WTC11 (cell line): ENCODE measurements around the gene IGF2BP3. TPM values are rescaled to one million over a fixed set of nuclear protein-coding genes. Genes with fewer than 3 reads are reported as not detected.

Source experiments
- ATAC-seq: fragments of 200-7000 bp; cut with Tn5 transposase; 2 replicates; pipeline ENCODE4 v1.10.0; 2021; ENCODE audit warnings: mild to moderate bottlenecking, moderate library complexity
- CTCF ChIA-PET: fragments of 300-600 bp; sonication (Branson Sonifier 250); formaldehyde crosslinking; loops from one replicate; lab custom pipeline; 2021; ENCODE audit warnings: antibody characterized with exemption; lab: Charles Lee
- POLR2A ChIA-PET: fragments of 350-600 bp; sonication (Branson Sonifier 250); formaldehyde crosslinking; loops from one replicate; lab custom pipeline; 2021; ENCODE audit warnings: antibody characterized with exemption; lab: Charles Lee
- DNase-seq: peaks from one replicate; pipeline ENCODE4 v3.0.0; 2021; ENCODE audit warnings: low spot score
- H3K27ac Mint-ChIP-seq: 2 replicates; pipeline ENCODE4 v1.8.0; 2021; ENCODE audit warnings: mixed read lengths
- H3K27me3 Mint-ChIP-seq: 2 replicates; pipeline ENCODE4 v1.8.0; 2021; ENCODE audit warnings: low read depth, mild to moderate bottlenecking, moderate library complexity, mixed read lengths
- H3K36me3 Mint-ChIP-seq: 2 replicates; pipeline ENCODE4 v1.8.0; 2021; ENCODE audit warnings: mixed read lengths
- H3K4me1 Mint-ChIP-seq: 2 replicates; pipeline ENCODE4 v1.8.0; 2022; ENCODE audit warnings: mixed read lengths
- H3K4me3 Mint-ChIP-seq: 2 replicates; pipeline ENCODE4 v1.8.0; 2021; ENCODE audit warnings: mild to moderate bottlenecking, moderate library complexity, mixed read lengths
- H3K9me3 Mint-ChIP-seq: 2 replicates; pipeline ENCODE4 v1.8.0; 2021; ENCODE audit warnings: mixed read lengths
- ATF1 ChIP-seq: sonication (generic); formaldehyde crosslinking; IDR thresholded peaks from 2 replicates; pipeline ENCODE4 v1.8.1; 2023; ENCODE audit warnings: mild to moderate bottlenecking, moderate library complexity, missing genetic modification reagents
- CBFB ChIP-seq: sonication (generic); formaldehyde crosslinking; IDR thresholded peaks from 2 replicates; pipeline ENCODE4 v1.8.1; 2022; ENCODE audit warnings: mild to moderate bottlenecking, low read depth, missing genetic modification reagents
- CDX4 ChIP-seq: fragments of 250-450 bp; sonication (Bioruptor Pico); IDR thresholded peaks from 2 replicates; pipeline ENCODE4 v1.9.0; 2021; ENCODE audit warnings: moderate library complexity, mild to moderate bottlenecking, inconsistent platforms, borderline replicate concordance
- ESRRA ChIP-seq: sonication (generic); formaldehyde crosslinking; IDR thresholded peaks from 2 replicates; pipeline ENCODE4 v1.8.1; 2022; ENCODE audit warnings: mild to moderate bottlenecking, missing genetic modification reagents, borderline replicate concordance
- HMGXB4 ChIP-seq: sonication (generic); formaldehyde crosslinking; IDR thresholded peaks from 2 replicates; pipeline ENCODE4 v1.8.1; 2023; ENCODE audit warnings: mild to moderate bottlenecking, moderate library complexity, missing genetic modification reagents
- JUN ChIP-seq: sonication (generic); formaldehyde crosslinking; IDR thresholded peaks from 2 replicates; pipeline ENCODE4 v1.8.0; 2023; ENCODE audit warnings: mild to moderate bottlenecking, missing genetic modification reagents
- KAT7 ChIP-seq: sonication (generic); formaldehyde crosslinking; IDR thresholded peaks from 2 replicates; pipeline ENCODE4 v1.8.1; 2023; ENCODE audit warnings: missing genetic modification reagents, mild to moderate bottlenecking, borderline replicate concordance
- MAX ChIP-seq: sonication (generic); formaldehyde crosslinking; IDR thresholded peaks from 2 replicates; pipeline ENCODE4 v1.8.0; 2022; ENCODE audit warnings: mild to moderate bottlenecking, missing genetic modification reagents
- NFATC4 ChIP-seq: fragments of 250-450 bp; sonication (Bioruptor Pico); IDR thresholded peaks from 2 replicates; pipeline ENCODE4 v1.9.0; 2021; ENCODE audit warnings: mild to moderate bottlenecking
- NFYB ChIP-seq: sonication (generic); formaldehyde crosslinking; conservative IDR thresholded peaks from 2 replicates; pipeline ENCODE4 v1.8.0; 2022; ENCODE audit warnings: low read depth, missing genetic modification reagents
- NR2C2 ChIP-seq: sonication (generic); formaldehyde crosslinking; IDR thresholded peaks from 2 replicates; pipeline ENCODE4 v1.8.0; 2022; ENCODE audit warnings: mild to moderate bottlenecking, missing genetic modification reagents
- RELA ChIP-seq: sonication (generic); formaldehyde crosslinking; IDR thresholded peaks from 2 replicates; pipeline ENCODE4 v1.8.1; 2022; ENCODE audit warnings: missing genetic modification reagents, mild to moderate bottlenecking, borderline replicate concordance
- STAT6 ChIP-seq: sonication (generic); formaldehyde crosslinking; conservative IDR thresholded peaks from 2 replicates; pipeline ENCODE4 v1.8.1; 2023; ENCODE audit warnings: mild to moderate bottlenecking, low read depth, missing genetic modification reagents, moderate library complexity
- TEAD4 ChIP-seq: sonication (generic); formaldehyde crosslinking; IDR thresholded peaks from 2 replicates; pipeline ENCODE4 v1.8.0; 2022; ENCODE audit warnings: mild to moderate bottlenecking, missing genetic modification reagents
- USF1 ChIP-seq: sonication (generic); formaldehyde crosslinking; IDR thresholded peaks from 2 replicates; pipeline ENCODE4 v1.8.0; 2022; ENCODE audit warnings: mild to moderate bottlenecking, missing genetic modification reagents
- ZBTB21 ChIP-seq: sonication (generic); formaldehyde crosslinking; IDR thresholded peaks from 2 replicates; pipeline ENCODE4 v1.8.1; 2023; ENCODE audit warnings: mild to moderate bottlenecking, missing genetic modification reagents, borderline replicate concordance
- ZNF263 ChIP-seq: sonication (generic); formaldehyde crosslinking; IDR thresholded peaks from 2 replicates; pipeline ENCODE4 v1.8.1; 2022; ENCODE audit warnings: low read depth, mild to moderate bottlenecking, moderate library complexity, missing genetic modification reagents
- ZNF532 ChIP-seq: fragments of 250-450 bp; sonication (Bioruptor Pico); IDR thresholded peaks from 2 replicates; pipeline ENCODE4 v1.9.0; 2021; ENCODE audit warnings: mild to moderate bottlenecking, borderline replicate concordance
- total RNA-seq: library from RNA; stranded (reverse); gene quantifications from 3 replicates; pipeline ENCODE4 v1.2.3, GENCODE V29; 2021
- TF ChIP-seq, protein P1 (sequence below): sonication (generic); formaldehyde crosslinking; IDR thresholded peaks from 2 replicates; pipeline ENCODE4 v1.8.1; 2023; ENCODE audit warnings: mild to moderate bottlenecking, missing genetic modification reagents, moderate library complexity
- TF ChIP-seq, protein P2 (sequence below): fragments of 250-450 bp; sonication (Bioruptor Pico); conservative IDR thresholded peaks from 2 replicates; pipeline ENCODE4 v1.9.0; 2021; ENCODE audit warnings: mild to moderate bottlenecking
- TF ChIP-seq, protein P3 (sequence below): sonication (generic); formaldehyde crosslinking; IDR thresholded peaks from 2 replicates; pipeline ENCODE4 v1.8.0; 2023; ENCODE audit warnings: missing genetic modification reagents

Gene IGF2BP3
- total RNA-seq, 1 experiment from 2014 or later, result 129 TPM

GRCh38 chr7:23387583-23387982 lies 82.7 kb downstream of the IGF2BP3 start:
- no peak for ATAC-seq
- no peak for DNase-seq
- Mint-ChIP-seq H3K4me3 (no peak overlapping the region), H3K36me3 (peaks cover 52% of the 10 kb centered on the region), H3K4me1 (peaks cover 9% of the 10 kb centered on the region; the same call in 1 of the 2 replicates), H3K27me3 (no peaks in the 10 kb centered on the region), H3K9me3 (peaks cover 3% of the 10 kb centered on the region; the same call in 1 of the 2 replicates), H3K27ac (no peak overlapping the region)
- no peak for TF ChIP-seq JUN (CRISPR knock-in tag)
- TF ChIP-seq USF1 (CRISPR knock-in tag), result no peak
- TF ChIP-seq CDX4, result no peak
- no peak for TF ChIP-seq ZNF263 (CRISPR knock-in tag)
- TF ChIP-seq, protein P1, sequence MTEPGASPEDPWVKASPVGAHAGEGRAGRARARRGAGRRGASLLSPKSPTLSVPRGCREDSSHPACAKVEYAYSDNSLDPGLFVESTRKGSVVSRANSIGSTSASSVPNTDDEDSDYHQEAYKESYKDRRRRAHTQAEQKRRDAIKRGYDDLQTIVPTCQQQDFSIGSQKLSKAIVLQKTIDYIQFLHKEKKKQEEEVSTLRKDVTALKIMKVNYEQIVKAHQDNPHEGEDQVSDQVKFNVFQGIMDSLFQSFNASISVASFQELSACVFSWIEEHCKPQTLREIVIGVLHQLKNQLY (CRISPR knock-in tag), result no peak
- no peak for TF ChIP-seq CBFB (CRISPR knock-in tag)
- no peak for TF ChIP-seq MAX (CRISPR knock-in tag)
- no peak for TF ChIP-seq HMGXB4 (CRISPR knock-in tag)
- TF ChIP-seq TEAD4 (CRISPR knock-in tag), result no peak
- no peak for TF ChIP-seq ATF1 (CRISPR knock-in tag)
- TF ChIP-seq KAT7 (CRISPR knock-in tag), result no peak
- no peak for TF ChIP-seq NFATC4
- no peak for TF ChIP-seq ZNF532 (CRISPR knock-in tag)
- no peak for TF ChIP-seq RELA (CRISPR knock-in tag)
- POLR2A ChIA-PET, result no interaction called here
- CTCF ChIA-PET, result no interaction called here

DNA sequence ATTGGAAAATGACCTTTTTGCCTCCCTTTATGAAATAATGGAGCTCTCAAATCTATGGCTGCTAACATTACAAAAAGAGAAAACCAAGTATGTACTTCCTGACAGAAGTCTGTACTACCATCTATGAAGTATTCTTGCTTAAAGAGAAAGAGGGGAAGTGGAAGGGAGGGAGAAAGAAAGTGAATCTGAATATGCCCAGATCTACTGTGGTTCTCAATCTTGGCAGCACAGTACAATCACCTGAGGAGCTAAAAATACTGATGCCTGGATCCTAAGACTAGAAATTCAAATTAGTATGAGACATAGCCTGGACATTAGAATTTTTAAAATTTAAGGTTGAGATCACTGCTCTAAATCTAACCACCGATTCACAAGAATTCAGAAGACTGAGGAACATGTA lies 85.2 kb downstream of the IGF2BP3 start:
- ATAC-seq, result no peak
- TF ChIP-seq NFYB (CRISPR knock-in tag) (no peak), STAT6 (no peak), NR2C2 (CRISPR knock-in tag) (no peak), ESRRA (no peak), ZBTB21 (CRISPR knock-in tag) (no peak)
- TF ChIP-seq, protein P2, sequence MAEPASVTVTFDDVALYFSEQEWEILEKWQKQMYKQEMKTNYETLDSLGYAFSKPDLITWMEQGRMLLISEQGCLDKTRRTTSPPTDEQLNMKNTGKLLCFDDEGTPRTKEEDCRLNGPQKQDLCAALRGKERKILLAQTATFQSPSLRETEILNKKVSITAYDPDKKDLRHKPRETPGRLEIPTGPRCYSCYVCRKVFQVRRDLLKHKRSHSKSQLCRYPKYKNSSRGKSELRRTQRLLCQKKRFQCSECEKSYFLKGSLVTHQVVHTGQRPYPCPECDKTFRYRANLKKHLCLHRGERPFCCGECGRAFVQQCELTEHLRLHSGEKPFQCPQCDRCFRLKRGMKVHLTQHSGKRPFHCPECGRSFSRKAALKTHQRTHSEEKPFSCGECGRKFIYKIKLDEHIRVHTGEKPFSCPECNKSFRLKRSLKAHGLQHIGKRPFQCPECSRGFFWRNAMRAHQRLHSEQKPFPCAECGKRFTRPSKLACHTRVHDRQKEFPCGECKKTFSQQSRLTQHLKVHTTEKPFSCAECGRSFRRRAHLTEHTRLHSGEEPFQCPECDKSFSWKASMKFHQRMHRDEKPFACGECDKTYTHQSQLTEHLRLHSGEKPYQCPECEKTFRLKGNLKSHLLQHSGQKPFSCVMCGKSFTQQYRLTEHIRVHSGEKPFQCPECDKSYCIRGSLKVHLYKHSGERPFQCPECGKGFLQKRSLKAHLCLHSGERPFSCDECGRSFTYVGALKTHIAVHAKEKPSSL (CRISPR knock-in tag), result no peak
- TF ChIP-seq, protein P3, sequence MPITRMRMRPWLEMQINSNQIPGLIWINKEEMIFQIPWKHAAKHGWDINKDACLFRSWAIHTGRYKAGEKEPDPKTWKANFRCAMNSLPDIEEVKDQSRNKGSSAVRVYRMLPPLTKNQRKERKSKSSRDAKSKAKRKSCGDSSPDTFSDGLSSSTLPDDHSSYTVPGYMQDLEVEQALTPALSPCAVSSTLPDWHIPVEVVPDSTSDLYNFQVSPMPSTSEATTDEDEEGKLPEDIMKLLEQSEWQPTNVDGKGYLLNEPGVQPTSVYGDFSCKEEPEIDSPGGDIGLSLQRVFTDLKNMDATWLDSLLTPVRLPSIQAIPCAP, result no peak

More for the DNA sequence above, 85.2 kb downstream of the IGF2BP3 start:
- ChIA-PET POLR2A (no interaction called here), CTCF (no interaction called here)
- H3K4me1 Mint-ChIP-seq, result peaks cover 10% of the 10 kb centered on the region
- peak overlapping the region; percentile 1; the same call in 1 of the 2 replicates for H3K27ac Mint-ChIP-seq
- DNase-seq, result no peak
- H3K4me3 Mint-ChIP-seq, result no peak overlapping the region
- H3K36me3 Mint-ChIP-seq, result peaks cover 47% of the 10 kb centered on the region
- peaks cover 3% of the 10 kb centered on the region; the same call in 1 of the 2 replicates for H3K9me3 Mint-ChIP-seq
- no peaks in the 10 kb centered on the region for H3K27me3 Mint-ChIP-seq
